Stimulated activated CD8-positive, alpha-beta memory T cell treated with anti-CD3 and anti-CD28 coated beads, Interleukin-4, amount 100 ng/mL, for 24 hours (primary cell): ENCODE measurements around the gene SLC10A7.

Experiments
- DNase-seq: peaks from one replicate; pipeline ENCODE4 v3.0.0-alpha.2; 2020; ENCODE audit warnings: low read depth

Gene SLC10A7

DNA sequence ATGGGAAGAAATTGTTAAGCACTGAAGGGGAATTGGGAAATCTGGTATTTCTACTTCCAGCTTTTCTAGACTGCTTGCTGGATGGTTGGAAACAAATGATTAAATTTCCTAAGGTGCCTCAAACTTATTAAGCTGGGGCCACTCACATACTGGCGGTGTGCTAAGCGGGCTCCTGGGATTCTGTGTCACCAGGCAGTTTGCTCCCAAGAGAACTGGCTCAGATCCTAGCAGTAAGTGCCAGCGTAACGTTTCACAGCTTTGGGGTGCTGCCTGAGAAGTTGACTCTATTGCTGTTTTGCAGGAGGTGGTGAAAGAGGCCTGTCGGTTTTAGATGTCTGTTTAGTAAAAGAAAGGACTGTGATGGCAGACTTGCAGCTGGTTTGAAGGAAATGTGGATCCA, 314.3 kb downstream of the SLC10A7 start:
- no peak for DNase-seq
